Measurements from ENCODE around the gene ECHS1. TPM values are rescaled to one million over a fixed set of nuclear protein-coding genes. Genes with fewer than 3 reads are reported as not detected.

ECHS1 gene
- total RNA-seq, 6 experiments from 2014 or later, result 105 to 137 (median 114) TPM

GRCh38 chr10:133385214-133385613 is 12.1 kb upstream of the ECHS1 start:
- DNase-seq, result no peak
- Mint-ChIP-seq H3K4me3 (no peak overlapping the region), H3K4me1 (ENCODE audit: low read depth) (peaks cover 2% of the 10 kb centered on the region; the same call in 1 of the 2 replicates), H3K36me3 (ENCODE audit: low read depth) (no peaks in the 10 kb centered on the region; the same call in none of the 2 replicates), H3K9me3 (no peaks in the 10 kb centered on the region), H3K27me3 (ENCODE audit: insufficient read depth) (no peaks in the 10 kb centered on the region), H3K27ac (no peak overlapping the region)
- no peak for TF ChIP-seq CTCF (IDR thresholded peaks at IDR 0.05)

GRCh38 chr10:133384071-133384470 is 10.9 kb upstream of the ECHS1 start:
- Mint-ChIP-seq H3K27ac (no peak overlapping the region), H3K36me3 (ENCODE audit: low read depth) (no peaks in the 10 kb centered on the region; the same call in none of the 2 replicates), H3K4me1 (ENCODE audit: low read depth) (no peaks in the 10 kb centered on the region), H3K4me3 (no peak overlapping the region), H3K27me3 (ENCODE audit: insufficient read depth) (no peaks in the 10 kb centered on the region), H3K9me3 (no peaks in the 10 kb centered on the region)
- DNase-seq, result no peak
- TF ChIP-seq CTCF (IDR thresholded peaks at IDR 0.05), result no peak

GRCh38 chr10:133383551-133383950 is 10.4 kb upstream of the ECHS1 start:
- Mint-ChIP-seq H3K4me1 (ENCODE audit: low read depth) (no peaks in the 10 kb centered on the region), H3K9me3 (no peaks in the 10 kb centered on the region), H3K27ac (no peak overlapping the region), H3K36me3 (ENCODE audit: low read depth) (no peaks in the 10 kb centered on the region; the same call in none of the 2 replicates), H3K4me3 (no peak overlapping the region), H3K27me3 (ENCODE audit: insufficient read depth) (no peaks in the 10 kb centered on the region)
- TF ChIP-seq CTCF (IDR thresholded peaks at IDR 0.05), result no peak
- DNase-seq, result no peak

GRCh38 chr10:133381036-133381435 is 7.9 kb upstream of the ECHS1 start:
- no peak for TF ChIP-seq CTCF (IDR thresholded peaks at IDR 0.05)

GRCh38 chr10:133379801-133380666 is 6.9 kb upstream of the ECHS1 start:
- TF ChIP-seq CTCF (IDR thresholded peaks at IDR 0.05), result no peak

More at GRCh38 chr10:133381036-133381435, 7.9 kb upstream of the ECHS1 start:
- no peaks in the 10 kb centered on the region for H3K27me3 Mint-ChIP-seq (ENCODE audit: insufficient read depth)
- no peaks in the 10 kb centered on the region for H3K9me3 Mint-ChIP-seq
- no peak overlapping the region for H3K4me3 Mint-ChIP-seq
- H3K36me3 Mint-ChIP-seq (ENCODE audit: low read depth), result no peaks in the 10 kb centered on the region; the same call in none of the 2 replicates
- no peak overlapping the region for H3K27ac Mint-ChIP-seq
- no peak for DNase-seq
- no peaks in the 10 kb centered on the region for H3K4me1 Mint-ChIP-seq (ENCODE audit: low read depth)

More at GRCh38 chr10:133379801-133380666, 6.9 kb upstream of the ECHS1 start:
- H3K36me3 Mint-ChIP-seq (ENCODE audit: low read depth), result no peaks in the 10 kb centered on the region; the same call in 1 of the 2 replicates
- no peak for DNase-seq
- H3K27ac Mint-ChIP-seq, result no peak overlapping the region
- no peaks in the 10 kb centered on the region for H3K9me3 Mint-ChIP-seq
- H3K4me3 Mint-ChIP-seq, result peak overlapping the region; percentile 46; the same call in 1 of the 2 replicates
- H3K27me3 Mint-ChIP-seq (ENCODE audit: insufficient read depth), result no peaks in the 10 kb centered on the region
- no peaks in the 10 kb centered on the region for H3K4me1 Mint-ChIP-seq (ENCODE audit: low read depth)
